Suppressor macrophage (primary cell): ENCODE data around the gene ST6GALNAC1.
A peak's percentile ranks its signal among the peaks of the same experiment; 100 is the strongest.
"Not testable (repeated sequence)": the region's sequence is repeated elsewhere in the genome, so short reads cannot be mapped to it uniquely, and the experiment has no call there.

Experiments
- DNase-seq, 4 experiments: peaks; one replicate each; pipeline ENCODE4 v3.0.0-alpha.2; 2020 to 2022

The ST6GALNAC1 gene

GRCh38 chr17:76641501-76641900 lies 2.1 kb downstream of the ST6GALNAC1 start:
- DNase-seq, result no peak

GRCh38 chr17:76640550-76641380 lies 2.8 kb downstream of the ST6GALNAC1 start:
- no peak for DNase-seq

GRCh38 chr17:76638263-76638662 lies 5.3 kb downstream of the ST6GALNAC1 start:
- no peak for DNase-seq

GRCh38 chr17:76636486-76637206 lies 6.9 kb downstream of the ST6GALNAC1 start:
- not testable (repeated sequence) for DNase-seq

- DNase-seq, result no peak
Observed at GRCh38 chr17:76635659-76636360, 7.7 kb downstream of the ST6GALNAC1 start.

- no peak for DNase-seq
Observed at GRCh38 chr17:76635039-76635438, 8.5 kb downstream of the ST6GALNAC1 start.

GRCh38 chr17:76633628-76634328 lies 9.8 kb downstream of the ST6GALNAC1 start:
- DNase-seq, result no peak

GRCh38 chr17:76631821-76632565 lies 11.6 kb downstream of the ST6GALNAC1 start:
- DNase-seq, result peak in 1 of 4 experiments; percentile 17

GRCh38 chr17:76630151-76630550 lies 13.4 kb downstream of the ST6GALNAC1 start:
- peak in 1 of 4 experiments; percentile 25 for DNase-seq

- no peak for DNase-seq
Observed at GRCh38 chr17:76627510-76627909, 16.0 kb downstream of the ST6GALNAC1 start.

GRCh38 chr17:76626442-76626841 lies 17.1 kb downstream of the ST6GALNAC1 start:
- no peak for DNase-seq

- no peak for DNase-seq
Observed at GRCh38 chr17:76625496-76625895, 18.1 kb downstream of the ST6GALNAC1 start.

- DNase-seq, result peak; percentile 77 to 92 (median 87)
Observed at GRCh38 chr17:76623271-76624146, 20.0 kb downstream of the ST6GALNAC1 start.

- DNase-seq, result no peak
Observed at GRCh38 chr17:76617838-76618237, 25.7 kb downstream of the ST6GALNAC1 start.

GRCh38 chr17:76614912-76615617 lies 28.5 kb downstream of the ST6GALNAC1 start:
- DNase-seq, result no peak

- not testable (repeated sequence) for DNase-seq
Observed at GRCh38 chr17:76614064-76614759, 29.3 kb downstream of the ST6GALNAC1 start.

- peak in 1 of 4 experiments; percentile 21 for DNase-seq
Observed at GRCh38 chr17:76612977-76613851, 30.3 kb downstream of the ST6GALNAC1 start.

- DNase-seq, result no peak
Observed at GRCh38 chr17:76612465-76612864, 31.1 kb downstream of the ST6GALNAC1 start.
